HG02885 (cell line): ENCODE results near the gene ALPG.
"Not testable (repeated sequence)": the region's sequence is repeated elsewhere in the genome, so short reads cannot be mapped to it uniquely, and the experiment has no call there.

ENCODE experiments used
- ATAC-seq: cut with Tn5 transposase; IDR thresholded peaks from one replicate; pipeline ENCODE4 v1.9.1; 2021; ENCODE audit warnings: mild to moderate bottlenecking; ENCODE audit not compliant: unreplicated experiment, poor library complexity

The ALPG gene

GRCh38 chr2:232376713-232377112, 29.9 kb upstream of the ALPG start:
- ATAC-seq: no peak

GRCh38 chr2:232377319-232377718, 29.3 kb upstream of the ALPG start:
- ATAC-seq: no peak

GRCh38 chr2:232377841-232378734, 28.6 kb upstream of the ALPG start:
- no peak for ATAC-seq

- not testable (repeated sequence) for ATAC-seq
Measured at GRCh38 chr2:232378735-232379151, 27.9 kb upstream of the ALPG start, which contains the start of gene ALPP. TSS of gene ALPP (plus strand) at chr2:232378751. CDS start at chr2:232378803, 52 bp downstream.

- ATAC-seq: not testable (repeated sequence)
Measured at GRCh38 chr2:232379610-232380590, 26.7 kb upstream of the ALPG start.

GRCh38 chr2:232381204-232382031, 25.2 kb upstream of the ALPG start:
- not testable (repeated sequence) for ATAC-seq

GRCh38 chr2:232382331-232383225, 24.1 kb upstream of the ALPG start:
- ATAC-seq: no peak

- no peak for ATAC-seq
Measured at GRCh38 chr2:232384466-232384865, 22.2 kb upstream of the ALPG start.

- ATAC-seq: not testable (repeated sequence)
Measured at GRCh38 chr2:232385058-232385457, 21.6 kb upstream of the ALPG start.

GRCh38 chr2:232385660-232386489, 20.8 kb upstream of the ALPG start:
- ATAC-seq: no peak

GRCh38 chr2:232386490-232386739, 20.2 kb upstream of the ALPG start:
- ATAC-seq: no peak

- ATAC-seq: no peak
Measured at GRCh38 chr2:232386740-232387450, 19.7 kb upstream of the ALPG start.

GRCh38 chr2:232387451-232388171, 19.0 kb upstream of the ALPG start:
- no peak for ATAC-seq

- ATAC-seq: no peak
Measured at GRCh38 chr2:232388324-232388891, 18.2 kb upstream of the ALPG start.

- no peak for ATAC-seq
Measured at GRCh38 chr2:232389327-232389726, 17.3 kb upstream of the ALPG start.

- ATAC-seq: no peak
Measured at GRCh38 chr2:232390661-232391060, 16.0 kb upstream of the ALPG start.

- ATAC-seq: no peak
Measured at GRCh38 chr2:232393556-232393955, 13.1 kb upstream of the ALPG start.
